Activated CD8-positive, alpha-beta memory T cell treated with anti-CD3 and anti-CD28 coated beads for 48 hours (primary cell): ENCODE measurements around the gene MCHR2.
"Not testable (repeated sequence)": the region's sequence is repeated elsewhere in the genome, so short reads cannot be mapped to it uniquely, and the experiment has no call there.

ENCODE experiments used
- DNase-seq, 3 experiments: peaks; one replicate each; pipeline ENCODE4 v3.0.0-alpha.2; 2020; ENCODE audit warnings: low read depth in 2 of 3, low spot score in 2 of 3

The MCHR2 gene

GRCh38 chr6:99993533-99994251, at the start of gene MCHR2:
Gene MCHR2 (minus strand): TSS chr6:99994223. CDS start chr6:99956147, 38,076 bp downstream.
- no peak for DNase-seq

GRCh38 chr6:100038546-100038945, 44.5 kb upstream of the MCHR2 start:
- DNase-seq: not testable (repeated sequence)

- DNase-seq: no peak
Observed at GRCh38 chr6:100035873-100036653, 42.0 kb upstream of the MCHR2 start.

GRCh38 chr6:100023798-100024197, 29.8 kb upstream of the MCHR2 start:
- DNase-seq: no peak

GRCh38 chr6:100022847-100023246, 28.8 kb upstream of the MCHR2 start:
- no peak for DNase-seq

- DNase-seq: no peak
Observed at GRCh38 chr6:100008857-100009256, 14.8 kb upstream of the MCHR2 start.

- no peak for DNase-seq
Observed at GRCh38 chr6:100001915-100002388, 7.9 kb upstream of the MCHR2 start.

GRCh38 chr6:99997141-99997540, 3.1 kb upstream of the MCHR2 start:
- no peak for DNase-seq

- no peak for DNase-seq
Observed at GRCh38 chr6:99995916-99996315, 1.9 kb upstream of the MCHR2 start.

GRCh38 chr6:99993146-99993532, 884 bp downstream of the MCHR2 start:
- no peak for DNase-seq

- DNase-seq: no peak
Observed at GRCh38 chr6:99991955-99992354, 2.1 kb downstream of the MCHR2 start.

GRCh38 chr6:99980741-99981140, 13.3 kb downstream of the MCHR2 start:
- DNase-seq: no peak

GRCh38 chr6:99979953-99980352, 14.1 kb downstream of the MCHR2 start:
- DNase-seq: no peak

GRCh38 chr6:99967052-99967451, 27.0 kb downstream of the MCHR2 start:
- no peak for DNase-seq

GRCh38 chr6:99960027-99960426, 34.0 kb downstream of the MCHR2 start:
- no peak for DNase-seq

- no peak for DNase-seq
Observed at GRCh38 chr6:99951016-99951805, 42.8 kb downstream of the MCHR2 start.

- DNase-seq: no peak
Observed at GRCh38 chr6:99946005-99946404, 48.0 kb downstream of the MCHR2 start.

- no peak for DNase-seq
Observed at GRCh38 chr6:99943846-99944245, 50.2 kb downstream of the MCHR2 start.

GRCh38 chr6:99940582-99940981, 53.4 kb downstream of the MCHR2 start:
- DNase-seq: no peak

GRCh38 chr6:99933129-99933528, 60.9 kb downstream of the MCHR2 start:
- DNase-seq: no peak

- no peak for DNase-seq
Observed at GRCh38 chr6:99912657-99913056, 81.4 kb downstream of the MCHR2 start.
